Measurements from ENCODE around the gene LPIN3.

LPIN3 gene

DNA sequence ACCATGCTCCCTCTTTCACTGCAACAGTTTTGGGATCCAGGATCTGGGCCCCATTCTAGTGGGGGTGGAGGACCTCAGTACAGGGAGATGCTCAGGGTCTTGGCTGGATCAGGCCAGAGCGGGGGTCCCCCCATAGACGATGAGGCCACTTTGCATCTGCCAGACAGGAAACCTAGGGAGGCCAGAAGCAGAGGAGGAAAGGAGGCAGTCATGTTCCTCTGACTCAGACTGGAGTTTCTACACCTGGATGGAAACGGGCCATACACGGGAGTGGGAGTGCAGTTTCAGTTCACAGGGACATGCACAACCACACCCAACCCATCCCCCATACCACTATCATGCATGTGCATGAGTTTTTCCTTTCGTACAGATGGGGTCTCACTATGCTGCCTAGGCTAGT lies 29.6 kb downstream of the LPIN3 start:
- TF ChIP-seq POLR2AphosphoS5 (IDR thresholded peaks at IDR 0.05; ENCODE audit: borderline replicate concordance, low read depth, low read length) (no peak), FOXP2 (optimal IDR thresholded peaks at IDR 0.05; ENCODE audit: control extremely low read depth, extremely low read length, insufficient read depth) (no peak), EZH2 (IDR thresholded peaks at IDR 0.05) (no peak)
- no peaks in the 10 kb centered on the region for H3K9me3 ChIP-seq (ENCODE audit: low read depth, low read length)
- H3K9ac ChIP-seq (ENCODE audit: insufficient read length) = no peak overlapping the region
- H3K27ac ChIP-seq = no peak overlapping the region
- no peak for DNase-seq (ENCODE audit: low read depth, low spot score)
- no peaks in the 10 kb centered on the region for H3K36me3 ChIP-seq (ENCODE audit: insufficient read depth, low read length)
- H3K4me3 ChIP-seq = no peak overlapping the region

DNA sequence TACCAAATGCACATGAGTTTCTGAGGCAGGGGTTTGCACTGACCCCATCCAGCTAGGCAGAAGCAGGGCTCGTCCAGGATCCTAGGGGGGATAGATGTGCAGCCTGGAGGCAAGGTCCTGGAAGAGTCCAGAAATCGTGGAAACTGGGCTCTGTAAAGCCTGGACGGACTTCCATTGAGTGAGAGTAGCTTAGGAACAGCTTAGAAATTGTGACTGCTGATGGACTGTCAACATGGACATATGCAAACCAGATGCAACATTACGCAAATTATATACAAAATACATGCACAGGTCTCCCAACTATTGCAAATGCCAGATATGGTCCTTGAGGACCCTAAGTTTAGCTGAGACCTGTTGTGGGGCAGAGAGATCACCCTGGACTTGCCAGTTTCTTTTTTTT lies 30.8 kb downstream of the LPIN3 start:
- no peak overlapping the region for H3K4me3 ChIP-seq
- no peak overlapping the region for H3K9ac ChIP-seq (ENCODE audit: insufficient read length)
- no peak for DNase-seq (ENCODE audit: low read depth, low spot score)
- no peaks in the 10 kb centered on the region for H3K36me3 ChIP-seq (ENCODE audit: insufficient read depth, low read length)
- H3K9me3 ChIP-seq (ENCODE audit: low read depth, low read length) = no peaks in the 10 kb centered on the region
- TF ChIP-seq EZH2 (IDR thresholded peaks at IDR 0.05) (no peak), POLR2AphosphoS5 (IDR thresholded peaks at IDR 0.05; ENCODE audit: borderline replicate concordance, low read depth, low read length) (no peak), FOXP2 (optimal IDR thresholded peaks at IDR 0.05; ENCODE audit: control extremely low read depth, extremely low read length, insufficient read depth) (no peak)
- H3K27ac ChIP-seq = no peak overlapping the region

DNA sequence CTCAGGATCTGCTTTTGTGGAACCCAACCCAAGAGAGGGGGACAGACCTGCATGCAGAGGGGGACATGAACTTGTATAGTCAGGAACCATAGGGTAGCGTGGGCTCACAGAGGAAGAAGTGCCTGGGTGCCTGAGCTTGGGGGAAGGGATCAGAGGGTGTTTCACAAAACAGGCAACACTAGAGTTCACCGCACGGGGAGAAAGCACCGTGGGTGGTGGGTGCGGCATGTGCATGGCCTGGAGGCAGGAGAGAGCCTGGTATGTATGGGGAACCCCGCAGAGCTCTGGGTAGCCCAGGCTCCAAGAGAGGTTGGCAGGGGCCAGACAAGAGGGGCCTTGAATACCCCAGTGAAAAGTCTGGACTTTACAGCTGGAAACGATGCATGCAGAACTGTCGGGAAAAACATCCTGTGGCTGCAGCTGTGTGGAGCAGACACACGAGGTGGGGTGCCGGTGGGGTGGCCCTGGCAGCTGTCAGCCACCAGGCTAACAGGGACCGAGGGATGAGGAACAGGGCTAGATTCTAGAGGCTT lies 32.7 kb downstream of the LPIN3 start:
- Histone ChIP-seq H3K9ac (ENCODE audit: insufficient read length) (no peak overlapping the region), H3K4me3 (no peak overlapping the region), H3K9me3 (ENCODE audit: low read depth, low read length) (no peaks in the 10 kb centered on the region), H3K36me3 (ENCODE audit: insufficient read depth, low read length) (no peaks in the 10 kb centered on the region), H3K27ac (no peak overlapping the region)
- TF ChIP-seq EZH2 (IDR thresholded peaks at IDR 0.05) (no peak), FOXP2 (optimal IDR thresholded peaks at IDR 0.05; ENCODE audit: control extremely low read depth, extremely low read length, insufficient read depth) (no peak)
- no peak for DNase-seq (ENCODE audit: low read depth, low spot score)

DNA sequence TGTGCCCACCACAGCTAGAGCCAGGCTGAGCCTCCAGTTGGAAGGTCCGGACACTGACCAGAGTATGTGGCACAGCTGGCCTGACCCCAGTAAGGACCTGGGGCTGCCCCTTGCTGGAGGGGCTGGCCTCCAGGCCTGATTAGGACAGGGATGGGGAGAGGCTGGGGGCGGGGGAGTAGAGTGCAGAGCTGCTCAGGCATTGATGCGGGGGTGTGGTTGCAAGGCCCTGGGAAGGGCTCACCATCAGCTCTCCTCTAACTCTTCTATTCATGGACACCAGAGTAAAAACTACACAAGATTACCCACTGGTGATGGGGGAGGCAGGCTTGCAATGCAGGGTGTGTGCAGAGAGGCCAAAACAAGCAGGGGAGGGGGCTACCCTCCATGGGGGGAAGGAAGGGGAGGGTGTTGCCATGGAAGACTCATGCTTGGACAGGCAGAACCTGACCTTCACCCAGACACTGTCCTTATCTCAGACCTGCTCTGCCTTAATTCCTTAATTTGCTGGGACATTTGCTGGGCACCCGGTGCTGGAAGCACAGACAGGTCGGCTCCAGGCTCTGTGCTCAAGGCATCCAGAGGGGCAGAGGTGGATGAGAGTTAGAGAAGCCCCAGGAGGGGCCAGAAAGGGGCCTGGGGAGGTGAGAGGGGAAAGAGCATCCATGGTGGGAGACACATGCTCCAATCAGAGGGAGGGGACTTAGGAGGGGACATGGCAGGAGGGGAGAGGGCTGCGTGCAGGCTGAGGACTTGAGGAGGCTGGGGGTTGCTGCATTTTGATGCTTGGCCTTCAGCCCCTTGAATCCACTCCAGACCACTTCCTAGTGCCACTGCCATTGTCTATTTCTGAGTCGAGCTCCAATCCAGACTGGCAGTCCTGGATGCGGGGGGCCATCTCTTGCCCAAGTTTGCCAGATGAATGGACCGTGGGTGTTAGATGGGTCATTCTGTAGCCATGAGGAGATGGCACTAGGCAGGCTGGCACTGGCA lies 33.6 kb downstream of the LPIN3 start:
- Histone ChIP-seq H3K27ac (no peak overlapping the region), H3K9ac (ENCODE audit: insufficient read length) (no peak overlapping the region), H3K9me3 (ENCODE audit: low read depth, low read length) (no peaks in the 10 kb centered on the region), H3K4me3 (no peak overlapping the region), H3K36me3 (ENCODE audit: insufficient read depth, low read length) (no peaks in the 10 kb centered on the region)
- DNase-seq (ENCODE audit: low read depth, low spot score) = no peak
- TF ChIP-seq EZH2 (IDR thresholded peaks at IDR 0.05) (no peak), FOXP2 (optimal IDR thresholded peaks at IDR 0.05; ENCODE audit: control extremely low read depth, extremely low read length, insufficient read depth) (no peak), POLR2AphosphoS5 (IDR thresholded peaks at IDR 0.05; ENCODE audit: borderline replicate concordance, low read depth, low read length) (no peak)

DNA sequence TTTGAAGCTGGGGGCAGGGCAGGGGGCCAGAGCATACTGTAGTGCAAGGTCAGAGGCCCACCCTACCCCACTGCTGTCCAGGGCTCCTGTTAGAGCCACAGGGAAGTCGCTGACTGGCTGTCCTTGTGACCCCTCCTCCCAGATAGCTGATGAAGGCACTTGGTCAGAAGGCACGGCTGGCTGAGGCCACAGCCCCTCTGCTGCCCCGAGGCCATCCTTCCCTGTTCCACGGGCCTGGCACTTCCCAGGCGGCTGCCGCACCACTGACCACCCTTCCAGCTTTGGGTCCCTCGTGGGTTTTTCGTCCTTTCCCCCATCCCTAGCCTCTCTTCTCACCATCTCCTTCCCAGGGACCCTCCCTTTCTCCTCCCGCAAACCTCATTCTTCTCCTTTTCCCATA lies 35.2 kb downstream of the LPIN3 start:
- DNase-seq (ENCODE audit: low read depth, low spot score) = no peak
- no peaks in the 10 kb centered on the region for H3K9me3 ChIP-seq (ENCODE audit: low read depth, low read length)
- H3K9ac ChIP-seq (ENCODE audit: insufficient read length) = no peak overlapping the region
- no peaks in the 10 kb centered on the region for H3K36me3 ChIP-seq (ENCODE audit: insufficient read depth, low read length)
- no peak for TF ChIP-seq FOXP2 (optimal IDR thresholded peaks at IDR 0.05; ENCODE audit: control extremely low read depth, extremely low read length, insufficient read depth)
- TF ChIP-seq EZH2 (IDR thresholded peaks at IDR 0.05) = no peak
- no peak for TF ChIP-seq POLR2AphosphoS5 (IDR thresholded peaks at IDR 0.05; ENCODE audit: borderline replicate concordance, low read depth, low read length)
- no peak overlapping the region for H3K4me3 ChIP-seq
- H3K27ac ChIP-seq = no peak overlapping the region

DNA sequence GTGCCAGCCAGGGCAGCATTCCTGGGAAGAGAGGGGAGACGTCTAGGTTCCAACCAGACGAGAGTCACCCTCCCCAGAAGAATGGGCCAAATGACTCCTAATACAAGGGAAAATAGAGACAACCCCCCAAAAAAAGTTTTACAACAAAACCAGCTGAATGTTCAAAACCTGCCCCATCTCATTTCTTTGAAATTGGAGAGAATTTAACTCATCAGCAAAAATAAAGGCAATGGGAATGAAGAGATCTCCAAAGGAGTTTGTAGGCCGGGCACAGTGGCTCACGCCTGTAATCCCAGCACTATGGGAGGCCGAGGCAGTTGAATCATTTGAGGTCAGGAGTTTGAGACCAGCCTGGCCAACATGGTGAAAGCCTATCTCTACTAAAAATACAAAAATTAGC lies 35.7 kb downstream of the LPIN3 start:
- no peak for DNase-seq (ENCODE audit: low read depth, low spot score)
- H3K9ac ChIP-seq (ENCODE audit: insufficient read length) = no peak overlapping the region
- no peaks in the 10 kb centered on the region for H3K9me3 ChIP-seq (ENCODE audit: low read depth, low read length)
- no peak overlapping the region for H3K4me3 ChIP-seq
- H3K27ac ChIP-seq = no peak overlapping the region
- H3K36me3 ChIP-seq (ENCODE audit: insufficient read depth, low read length) = no peaks in the 10 kb centered on the region
- no peak for TF ChIP-seq POLR2AphosphoS5 (IDR thresholded peaks at IDR 0.05; ENCODE audit: borderline replicate concordance, low read depth, low read length)
- no peak for TF ChIP-seq FOXP2 (optimal IDR thresholded peaks at IDR 0.05; ENCODE audit: control extremely low read depth, extremely low read length, insufficient read depth)
- TF ChIP-seq EZH2 (IDR thresholded peaks at IDR 0.05) = no peak

DNA sequence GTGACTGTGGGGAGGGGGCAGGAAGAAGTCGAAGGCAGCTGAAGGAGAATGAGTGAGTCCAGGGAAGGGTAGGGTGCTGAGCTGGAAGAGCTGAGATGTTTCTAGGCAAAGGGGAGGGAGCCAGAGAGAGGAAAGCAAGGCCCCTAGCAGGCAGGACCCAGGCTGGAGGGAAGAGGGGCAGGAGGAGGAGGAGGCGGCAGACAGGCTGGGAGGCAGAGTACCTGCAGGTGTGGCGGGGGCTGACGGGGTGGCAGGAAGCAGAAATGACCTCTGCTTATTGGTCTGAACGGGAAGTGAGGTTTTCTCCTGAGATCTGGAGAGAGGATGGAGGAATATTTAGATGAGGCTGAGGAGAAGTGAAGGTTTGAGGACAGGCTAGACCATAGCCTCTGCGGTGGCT lies 36.7 kb downstream of the LPIN3 start:
- Histone ChIP-seq H3K9me3 (ENCODE audit: low read depth, low read length) (no peaks in the 10 kb centered on the region), H3K4me3 (no peak overlapping the region), H3K36me3 (ENCODE audit: insufficient read depth, low read length) (no peaks in the 10 kb centered on the region), H3K9ac (ENCODE audit: insufficient read length) (no peak overlapping the region), H3K27ac (no peak overlapping the region)
- DNase-seq (ENCODE audit: low read depth, low spot score) = no peak
- no peak for TF ChIP-seq FOXP2 (optimal IDR thresholded peaks at IDR 0.05; ENCODE audit: control extremely low read depth, extremely low read length, insufficient read depth)
- no peak for TF ChIP-seq EZH2 (IDR thresholded peaks at IDR 0.05)
- no peak for TF ChIP-seq POLR2AphosphoS5 (IDR thresholded peaks at IDR 0.05; ENCODE audit: borderline replicate concordance, low read depth, low read length)

DNA sequence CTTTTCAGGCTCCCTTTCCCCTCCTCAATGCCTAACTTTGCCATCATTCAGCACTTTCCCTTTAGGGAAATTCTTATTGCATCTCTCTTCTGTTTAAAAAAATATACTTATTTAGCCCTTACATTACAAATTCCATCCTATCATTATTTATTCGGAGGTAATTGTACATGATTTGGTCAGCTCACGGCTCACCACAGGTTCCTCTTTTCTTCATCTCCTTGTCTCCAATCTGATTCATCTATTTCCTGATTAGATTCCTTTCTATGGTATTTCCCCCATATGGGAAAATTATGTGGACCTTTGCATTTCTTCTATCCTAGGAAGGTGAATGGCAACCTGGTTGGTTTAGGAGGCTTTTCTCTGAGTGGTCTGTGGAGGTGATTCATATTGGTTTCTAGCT lies 38.9 kb downstream of the LPIN3 start:
- Histone ChIP-seq H3K9me3 (ENCODE audit: low read depth, low read length) (no peaks in the 10 kb centered on the region), H3K36me3 (ENCODE audit: insufficient read depth, low read length) (no peaks in the 10 kb centered on the region), H3K9ac (ENCODE audit: insufficient read length) (no peak overlapping the region), H3K4me3 (no peak overlapping the region), H3K27ac (no peak overlapping the region)
- no peak for DNase-seq (ENCODE audit: low read depth, low spot score)
- TF ChIP-seq EZH2 (IDR thresholded peaks at IDR 0.05) (no peak), POLR2AphosphoS5 (IDR thresholded peaks at IDR 0.05; ENCODE audit: borderline replicate concordance, low read depth, low read length) (no peak), FOXP2 (optimal IDR thresholded peaks at IDR 0.05; ENCODE audit: control extremely low read depth, extremely low read length, insufficient read depth) (no peak)

Data from SK-N-MC (cell line).